AG04450 (cell line): ENCODE data around the gene TMEM176B. TPM values are rescaled to one million over a fixed set of nuclear protein-coding genes. Genes with fewer than 3 reads are reported as not detected.

Experiments
- CTCF ChIA-PET: fragments of 300-600, 350-600 bp; formaldehyde crosslinking; extraction: SDS; loops from one replicate; lab custom pipeline; 2022; ENCODE audit warnings: antibody characterized with exemption, inconsistent platforms; lab: Charles Lee
- POLR2A ChIA-PET: fragments of 350-600 bp; formaldehyde crosslinking; extraction: SDS; loops from one replicate; lab custom pipeline; 2021; ENCODE audit warnings: antibody characterized with exemption, inconsistent platforms; lab: Yijun Ruan, JAX
- DNase-seq: peaks from one replicate; pipeline ENCODE4 v3.0.0-alpha.2; 2011; ENCODE audit warnings: low read depth, low spot score
- H3K27ac ChIP-seq: one replicate; pipeline ENCODE4 v1.5.1; 2012; ENCODE audit warnings: low read depth, low read length, control low read depth
- H3K27me3 ChIP-seq: one replicate; pipeline ENCODE4 v1.6.0; 2012; ENCODE audit warnings: low read length; ENCODE audit not compliant: control insufficient read depth, insufficient read depth
- H3K4me3 ChIP-seq: 2 replicates; pipeline ENCODE4 v1.5.1; 2011; ENCODE audit warnings: mild to moderate bottlenecking, low read depth, low read length, control low read depth
- H3K9me3 ChIP-seq: 2 replicates; pipeline ENCODE4 v1.5.1; 2012; ENCODE audit warnings: low read length; ENCODE audit not compliant: control insufficient read depth, insufficient read depth
- CTCF ChIP-seq: IDR thresholded peaks from 2 replicates; pipeline ENCODE4 v1.5.1; 2011; ENCODE audit warnings: low read depth, low read length, control low read depth, inconsistent platforms
- polyA plus RNA-seq: library from polyadenylated mRNA; depleted of rRNA; stranded (reverse); fragments of >200 nt; gene quantifications from 2 replicates; pipeline ENCODE4 v1.2.3, GENCODE V29; 2011

The TMEM176B gene
- polyA plus RNA-seq, 1 experiment, result 2.4 TPM

- no peaks in the 10 kb centered on the region for H3K9me3 ChIP-seq
- peaks cover 5% of the 10 kb centered on the region for H3K27me3 ChIP-seq
- no peak overlapping the region for H3K27ac ChIP-seq
- TF ChIP-seq CTCF, result no peak
- ChIA-PET POLR2A (no interaction called here), CTCF (no interaction called here)
- no peak overlapping the region for H3K4me3 ChIP-seq
- no peak for DNase-seq
Measured at GRCh38 chr7:150806863-150807262, 6.7 kb upstream of the TMEM176B start.

DNA sequence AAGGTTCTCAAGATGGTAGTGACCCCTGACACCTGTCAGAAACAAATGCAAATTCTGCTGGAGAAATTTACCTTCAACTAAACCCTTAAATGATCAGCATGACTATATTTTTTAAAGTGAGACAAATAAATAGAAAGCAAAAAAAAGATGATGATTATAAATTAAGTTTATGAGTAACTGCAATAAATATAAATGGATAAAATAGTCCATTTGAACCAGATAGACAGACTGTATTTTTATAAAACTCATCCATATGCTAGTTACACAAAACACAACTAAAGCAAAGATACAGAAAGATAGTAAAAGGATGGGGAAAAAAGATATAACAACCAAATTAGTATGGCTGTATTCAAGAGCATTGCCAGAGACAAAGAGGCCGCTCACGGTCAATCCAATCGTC is 6.3 kb upstream of the TMEM176B start:
- no peak overlapping the region for H3K27ac ChIP-seq
- POLR2A ChIA-PET, result no interaction called here
- H3K27me3 ChIP-seq, result peaks cover 7% of the 10 kb centered on the region
- no peaks in the 10 kb centered on the region for H3K9me3 ChIP-seq
- DNase-seq, result no peak
- no peak overlapping the region for H3K4me3 ChIP-seq
- no peak for TF ChIP-seq CTCF
- CTCF ChIA-PET, result no interaction called here

- Histone ChIP-seq H3K9me3 (no peaks in the 10 kb centered on the region; the same call in 1 of the 2 replicates), H3K27me3 (peaks cover 12% of the 10 kb centered on the region), H3K27ac (no peak overlapping the region), H3K4me3 (no peak overlapping the region)
- DNase-seq, result no peak
- ChIA-PET CTCF (no interaction called here), POLR2A (no interaction called here)
- TF ChIP-seq CTCF, result no peak
Measured at GRCh38 chr7:150805864-150806263, 5.7 kb upstream of the TMEM176B start.

- CTCF ChIA-PET, result no interaction called here
- DNase-seq, result no peak
- no peak for TF ChIP-seq CTCF
- Histone ChIP-seq H3K4me3 (no peak overlapping the region), H3K27ac (no peak overlapping the region), H3K27me3 (peaks cover 18% of the 10 kb centered on the region), H3K9me3 (no peaks in the 10 kb centered on the region; the same call in 1 of the 2 replicates)
- POLR2A ChIA-PET, result no interaction called here
Measured at GRCh38 chr7:150804802-150805201, 4.6 kb upstream of the TMEM176B start.

GRCh38 chr7:150803161-150803860 is 3.1 kb upstream of the TMEM176B start:
- no peak for DNase-seq
- Histone ChIP-seq H3K4me3 (no peak overlapping the region), H3K27me3 (peaks cover 27% of the 10 kb centered on the region), H3K27ac (no peak overlapping the region), H3K9me3 (no peaks in the 10 kb centered on the region; the same call in 1 of the 2 replicates)
- no peak for TF ChIP-seq CTCF
- POLR2A ChIA-PET, result no interaction called here
- CTCF ChIA-PET, result interaction anchor here (1.5 kb wide), 1 partner anchor 26 kb away, joined by 3 read pairs; no protein-coding TSS in a partner anchor
